GM13976 (cell line): ENCODE results near the gene TSEN15.
A peak's percentile ranks its signal among the peaks of the same experiment; 100 is the strongest.

ENCODE experiments used
- DNase-seq: peaks from one replicate; pipeline ENCODE4 v3.0.0; 2012; ENCODE audit warnings: low spot score
- in situ Hi-C: fragments of 300-500 bp; cut with MboI; formaldehyde crosslinking; loops from one replicate; pipeline ENCODE4 v1.12.0; 2022; ENCODE audit warnings: low sequenced_read_pairs, mixed read lengths, inconsistent platforms; ENCODE audit not compliant: unreplicated experiment
- TF ChIP-seq, protein P1 (sequence below): IDR thresholded peaks from 2 replicates; pipeline ENCODE4 v1.5.1; 2012; ENCODE audit warnings: borderline replicate concordance, mild to moderate bottlenecking; ENCODE audit not compliant: insufficient read depth; ENCODE audit errors: extremely low read depth, missing control alignments, control extremely low read depth

Gene TSEN15

DNA sequence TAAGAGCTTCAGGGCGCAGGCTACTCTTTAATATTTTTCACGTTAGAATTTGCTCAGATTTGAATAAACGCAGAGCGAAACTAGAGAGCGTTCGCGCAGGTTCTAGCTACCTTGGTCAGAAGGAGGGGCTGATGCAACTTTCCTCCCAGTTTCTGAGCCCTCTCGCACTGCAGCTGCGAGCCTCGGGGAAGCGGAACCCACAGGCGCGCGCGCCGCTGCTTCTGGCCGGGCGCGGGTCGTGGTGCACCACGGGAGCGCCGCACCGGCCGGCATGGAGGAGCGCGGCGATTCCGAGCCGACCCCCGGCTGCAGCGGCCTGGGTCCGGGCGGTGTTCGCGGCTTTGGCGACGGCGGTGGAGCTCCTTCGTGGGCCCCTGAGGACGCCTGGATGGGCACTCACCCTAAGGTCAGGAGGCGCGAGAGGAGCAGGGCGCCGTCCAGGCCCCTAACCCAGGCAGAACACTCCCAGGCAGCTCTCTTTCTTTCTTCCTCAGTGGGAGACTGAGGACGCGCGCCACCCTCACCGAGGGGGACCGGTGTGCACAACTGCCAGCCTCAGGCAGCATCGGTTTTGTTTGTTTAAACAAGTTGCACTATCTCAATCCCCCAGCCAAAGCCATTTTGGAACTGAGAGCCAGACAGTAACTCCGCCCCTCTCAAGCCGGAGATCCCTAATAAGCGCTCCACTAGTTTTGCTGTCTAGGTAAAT, at the start of gene TSEN15:
Gene TSEN15, plus strand, starts transcription at position 246 of the 709 bp plus-strand sequence. Its CDS starts 26 bp downstream, at position 272.
- TF ChIP-seq, protein P1, sequence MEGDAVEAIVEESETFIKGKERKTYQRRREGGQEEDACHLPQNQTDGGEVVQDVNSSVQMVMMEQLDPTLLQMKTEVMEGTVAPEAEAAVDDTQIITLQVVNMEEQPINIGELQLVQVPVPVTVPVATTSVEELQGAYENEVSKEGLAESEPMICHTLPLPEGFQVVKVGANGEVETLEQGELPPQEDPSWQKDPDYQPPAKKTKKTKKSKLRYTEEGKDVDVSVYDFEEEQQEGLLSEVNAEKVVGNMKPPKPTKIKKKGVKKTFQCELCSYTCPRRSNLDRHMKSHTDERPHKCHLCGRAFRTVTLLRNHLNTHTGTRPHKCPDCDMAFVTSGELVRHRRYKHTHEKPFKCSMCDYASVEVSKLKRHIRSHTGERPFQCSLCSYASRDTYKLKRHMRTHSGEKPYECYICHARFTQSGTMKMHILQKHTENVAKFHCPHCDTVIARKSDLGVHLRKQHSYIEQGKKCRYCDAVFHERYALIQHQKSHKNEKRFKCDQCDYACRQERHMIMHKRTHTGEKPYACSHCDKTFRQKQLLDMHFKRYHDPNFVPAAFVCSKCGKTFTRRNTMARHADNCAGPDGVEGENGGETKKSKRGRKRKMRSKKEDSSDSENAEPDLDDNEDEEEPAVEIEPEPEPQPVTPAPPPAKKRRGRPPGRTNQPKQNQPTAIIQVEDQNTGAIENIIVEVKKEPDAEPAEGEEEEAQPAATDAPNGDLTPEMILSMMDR: no peak
- DNase-seq: peak; percentile 85
- in situ Hi-C loops: no loop called here

DNA sequence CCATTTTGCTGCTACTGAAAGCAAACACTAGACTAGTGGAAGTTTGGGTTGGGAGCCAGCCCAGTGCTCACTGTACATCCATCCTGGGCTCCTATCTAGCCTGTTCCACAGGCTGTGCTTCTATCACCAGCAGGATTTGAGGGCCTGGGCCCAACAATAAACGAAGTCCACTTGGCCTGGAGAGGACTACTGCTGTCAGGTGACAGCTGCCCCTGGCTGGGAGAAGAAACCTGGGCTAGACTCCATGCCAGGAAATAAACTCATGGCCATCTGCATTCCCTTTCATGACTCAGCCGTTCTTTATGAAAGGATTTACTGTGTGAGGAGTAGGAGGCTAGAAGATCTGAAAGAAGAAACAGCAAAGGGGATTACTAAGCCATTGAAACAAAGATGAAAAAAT, 49.5 kb upstream of the TSEN15 start:
- no peak for DNase-seq
- TF ChIP-seq, protein P1: no peak
- in situ Hi-C loops: no loop called here

DNA sequence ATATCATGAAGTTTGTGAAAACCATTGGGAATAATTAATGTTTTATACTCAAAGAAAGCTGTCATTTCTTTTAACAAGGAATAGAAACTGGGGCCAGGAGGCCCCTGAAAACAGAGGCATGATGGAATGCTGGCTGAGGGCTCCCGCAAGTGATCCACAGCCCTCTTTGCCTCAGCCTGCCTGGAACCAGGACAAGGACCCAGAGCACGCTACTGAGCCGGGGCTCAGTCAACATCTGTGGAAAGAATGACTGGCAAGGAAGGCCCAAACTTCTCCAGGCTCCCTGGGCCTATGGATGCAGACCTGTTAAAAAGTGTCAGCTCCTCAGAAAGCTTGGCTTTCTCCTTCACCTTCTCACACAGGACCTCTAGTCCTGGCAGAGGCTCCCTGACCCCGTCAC, 46.6 kb upstream of the TSEN15 start:
- in situ Hi-C loops: no loop called here
- no peak for DNase-seq
- TF ChIP-seq, protein P1: no peak

DNA sequence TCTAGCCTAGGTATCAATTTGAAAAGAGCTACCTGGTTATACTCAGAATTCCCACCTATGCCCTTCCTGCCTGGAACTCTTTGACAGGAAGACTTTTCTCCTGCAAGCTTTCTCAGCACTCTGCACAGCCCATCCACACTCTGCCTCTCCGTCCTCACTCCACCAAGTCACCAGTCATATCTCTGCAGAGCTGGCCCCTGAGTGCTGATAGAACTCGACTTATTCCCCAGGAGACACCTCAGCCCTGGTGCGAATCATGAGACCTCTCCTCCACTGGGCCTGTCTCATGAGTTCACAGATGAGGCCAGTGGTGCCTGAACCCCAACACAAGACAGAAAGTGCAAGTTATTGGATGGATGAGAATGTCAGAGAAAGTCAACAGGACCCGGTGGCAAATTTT, 46.0 kb upstream of the TSEN15 start:
- in situ Hi-C loops: no loop called here
- TF ChIP-seq, protein P1: no peak
- DNase-seq: no peak

DNA sequence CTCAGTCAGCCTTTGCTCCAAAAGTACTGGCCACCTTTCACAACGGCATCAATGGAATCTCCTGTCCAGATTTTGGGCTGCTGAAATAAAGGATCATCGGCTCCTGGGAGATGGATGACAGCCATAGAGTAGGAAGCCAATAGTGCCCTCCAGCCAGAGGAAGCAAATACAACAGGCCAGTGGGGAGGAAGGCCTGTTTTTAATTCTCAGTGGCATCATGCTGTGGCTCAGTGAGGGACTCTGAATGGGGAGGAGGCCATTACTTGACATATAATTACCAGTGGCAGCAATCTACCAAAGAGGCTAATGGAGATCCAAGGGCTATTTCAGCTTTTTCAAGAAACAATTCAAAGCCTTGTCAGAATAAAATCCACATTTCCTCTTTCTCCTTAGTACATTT, 40.7 kb upstream of the TSEN15 start:
- in situ Hi-C loops: no loop called here
- no peak for DNase-seq
- TF ChIP-seq, protein P1: no peak

DNA sequence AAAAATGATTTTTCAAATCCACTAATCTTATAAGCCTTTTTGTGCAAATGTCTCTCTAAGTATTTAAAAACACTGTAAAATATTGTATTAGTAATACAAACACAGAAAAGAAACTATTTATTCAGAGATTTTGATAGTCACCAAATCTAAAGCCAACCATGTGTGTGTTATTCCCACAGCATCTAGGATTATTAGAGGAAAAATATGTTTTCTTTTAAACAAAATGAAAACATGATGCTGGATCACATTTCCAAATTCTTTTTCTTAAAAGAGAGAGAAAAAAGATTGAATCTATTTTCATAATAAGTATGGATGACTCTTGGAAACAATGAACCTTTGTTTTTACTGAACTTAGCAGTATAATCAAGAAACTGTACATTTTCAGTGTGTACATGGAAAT, 39.3 kb upstream of the TSEN15 start:
- DNase-seq: no peak
- in situ Hi-C loops: no loop called here
- TF ChIP-seq, protein P1: no peak

DNA sequence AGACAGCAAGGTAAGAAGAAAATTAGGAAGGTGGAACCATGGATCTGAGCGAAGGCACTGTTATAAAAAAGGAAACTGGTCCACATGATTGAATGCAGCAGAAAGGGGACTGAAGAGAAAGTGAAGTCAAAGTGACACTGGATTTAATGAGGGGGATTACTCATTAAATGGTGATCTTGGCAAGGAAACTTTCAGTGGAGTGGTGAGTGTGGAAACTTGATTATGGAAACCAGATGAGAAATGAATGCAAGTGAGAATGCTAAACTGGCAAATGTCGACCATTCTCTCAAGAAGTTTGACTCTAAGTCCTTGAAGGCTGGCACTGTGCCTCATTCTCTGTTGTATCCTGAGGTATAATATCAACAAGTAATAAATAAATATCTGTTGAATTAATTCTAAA, 37.3 kb upstream of the TSEN15 start:
- in situ Hi-C loops: no loop called here
- TF ChIP-seq, protein P1: no peak
- DNase-seq: no peak
